Activated T-cell treated with anti-CD3 and anti-CD28 coated beads, Interleukin-2, amount 50 U/mL, for 48 hours (primary cell): Measurements from ENCODE around the gene NR2F1.
"Not testable (repeated sequence)": the region's sequence is repeated elsewhere in the genome, so short reads cannot be mapped to it uniquely, and the experiment has no call there.

ENCODE experiments used
- DNase-seq, 2 experiments: peaks; one replicate each; pipeline ENCODE4 v3.0.0-alpha.2; 2020

The NR2F1 gene

GRCh38 chr5:93582677-93583438 lies at the start of gene NR2F1:
TSS of gene NR2F1 (plus strand) at chr5:93583222. CDS start at chr5:93585024, 1,802 bp downstream.
- DNase-seq, result no peak

GRCh38 chr5:93545872-93546271 lies 37.1 kb upstream of the NR2F1 start:
- no peak for DNase-seq

GRCh38 chr5:93549594-93549993 lies 33.4 kb upstream of the NR2F1 start:
- not testable (repeated sequence) for DNase-seq

GRCh38 chr5:93557021-93557604 lies 25.9 kb upstream of the NR2F1 start:
- no peak for DNase-seq

- no peak for DNase-seq
Observed at GRCh38 chr5:93566091-93566490, 16.9 kb upstream of the NR2F1 start.

GRCh38 chr5:93567424-93567823 lies 15.6 kb upstream of the NR2F1 start:
- DNase-seq, result no peak

GRCh38 chr5:93569300-93570160 lies 13.5 kb upstream of the NR2F1 start:
- DNase-seq, result no peak

- DNase-seq, result peak; percentile 38 to 40
Observed at GRCh38 chr5:93570294-93571113, 12.5 kb upstream of the NR2F1 start.

- peak in 1 of 2 experiments; percentile 26 for DNase-seq
Observed at GRCh38 chr5:93571114-93571949, 11.7 kb upstream of the NR2F1 start.

GRCh38 chr5:93572101-93572607 lies 10.9 kb upstream of the NR2F1 start:
- no peak for DNase-seq

GRCh38 chr5:93572608-93573353 lies 10.2 kb upstream of the NR2F1 start:
- DNase-seq, result peak; percentile 32 to 37

GRCh38 chr5:93573354-93574351 lies 9.4 kb upstream of the NR2F1 start:
- DNase-seq, result no peak

GRCh38 chr5:93574491-93575305 lies 8.3 kb upstream of the NR2F1 start:
- DNase-seq, result no peak

- DNase-seq, result no peak
Observed at GRCh38 chr5:93575461-93576414, 7.3 kb upstream of the NR2F1 start.

- no peak for DNase-seq
Observed at GRCh38 chr5:93576994-93577853, 5.8 kb upstream of the NR2F1 start.
